HG03039 (cell line): Measurements from ENCODE around the gene HS6ST1.
"Not testable (repeated sequence)": the region's sequence is repeated elsewhere in the genome, so short reads cannot be mapped to it uniquely, and the experiment has no call there.

Source experiments
- ATAC-seq: cut with Tn5 transposase; IDR thresholded peaks from one replicate; pipeline ENCODE4 v1.9.1; 2021; ENCODE audit warnings: mild to moderate bottlenecking, moderate library complexity; ENCODE audit not compliant: unreplicated experiment

The HS6ST1 gene

GRCh38 chr2:128269990-128270671 lies 48.5 kb downstream of the HS6ST1 start:
- ATAC-seq = no peak

- no peak for ATAC-seq
These were observed 49.3 kb downstream of the HS6ST1 start for GRCh38 chr2:128269063-128269989.

- not testable (repeated sequence) for ATAC-seq
These were observed 50.1 kb downstream of the HS6ST1 start for GRCh38 chr2:128268611-128269010.

GRCh38 chr2:128268145-128268544 lies 50.5 kb downstream of the HS6ST1 start:
- ATAC-seq = not testable (repeated sequence)

- ATAC-seq = not testable (repeated sequence)
These were observed 51.0 kb downstream of the HS6ST1 start for GRCh38 chr2:128267649-128268048.

GRCh38 chr2:128267197-128267596 lies 51.5 kb downstream of the HS6ST1 start:
- ATAC-seq = not testable (repeated sequence)

GRCh38 chr2:128266463-128266862 lies 52.2 kb downstream of the HS6ST1 start:
- not testable (repeated sequence) for ATAC-seq

- not testable (repeated sequence) for ATAC-seq
These were observed 53.1 kb downstream of the HS6ST1 start for GRCh38 chr2:128265608-128265993.

GRCh38 chr2:128264881-128265607 lies 53.6 kb downstream of the HS6ST1 start:
- no peak for ATAC-seq

GRCh38 chr2:128263902-128264331 lies 54.8 kb downstream of the HS6ST1 start:
- ATAC-seq = no peak

- ATAC-seq = no peak
These were observed 56.1 kb downstream of the HS6ST1 start for GRCh38 chr2:128262315-128263253.

- no peak for ATAC-seq
These were observed 57.2 kb downstream of the HS6ST1 start for GRCh38 chr2:128261245-128262128.

- ATAC-seq = no peak
These were observed 58.2 kb downstream of the HS6ST1 start for GRCh38 chr2:128260239-128261138.

- no peak for ATAC-seq
These were observed 59.1 kb downstream of the HS6ST1 start for GRCh38 chr2:128259585-128259984.

- ATAC-seq = no peak
These were observed 60.5 kb downstream of the HS6ST1 start for GRCh38 chr2:128258218-128258617.

GRCh38 chr2:128252501-128252900 lies 66.2 kb downstream of the HS6ST1 start:
- ATAC-seq = no peak

- not testable (repeated sequence) for ATAC-seq
These were observed 66.6 kb downstream of the HS6ST1 start for GRCh38 chr2:128252086-128252485.
